ENCODE measurements around the gene CTTN.
A peak's percentile ranks its signal among the peaks of the same experiment; 100 is the strongest.
"Not testable (repeated sequence)": the region's sequence is repeated elsewhere in the genome, so short reads cannot be mapped to it uniquely, and the experiment has no call there.

Gene CTTN

DNA sequence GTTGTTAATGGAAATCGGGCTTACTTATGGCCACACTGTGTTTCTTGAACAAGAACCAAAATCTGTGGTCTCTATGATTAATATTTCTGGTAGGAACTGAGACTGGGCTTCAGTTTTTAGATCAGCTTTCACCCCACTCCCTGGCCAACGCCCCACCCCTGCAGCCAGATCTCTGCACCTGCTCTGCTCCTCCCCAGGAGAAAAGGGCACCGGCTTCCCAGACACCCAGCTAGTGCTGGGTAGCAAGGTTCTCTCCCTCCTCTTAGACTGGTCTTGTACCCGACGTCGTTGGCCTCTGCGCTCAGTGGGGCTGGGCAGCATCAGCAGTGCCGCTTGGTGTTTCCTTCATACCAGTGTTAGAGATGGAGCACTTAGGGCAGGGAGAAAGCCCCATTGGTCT is 17.0 kb upstream of the CTTN start:
- DNase-seq (ENCODE audit: low read depth) = no peak

- peak; percentile 89 for DNase-seq (ENCODE audit: low read depth)
These were observed 16.2 kb upstream of the CTTN start for GRCh38 chr11:70381872-70382861.

DNA sequence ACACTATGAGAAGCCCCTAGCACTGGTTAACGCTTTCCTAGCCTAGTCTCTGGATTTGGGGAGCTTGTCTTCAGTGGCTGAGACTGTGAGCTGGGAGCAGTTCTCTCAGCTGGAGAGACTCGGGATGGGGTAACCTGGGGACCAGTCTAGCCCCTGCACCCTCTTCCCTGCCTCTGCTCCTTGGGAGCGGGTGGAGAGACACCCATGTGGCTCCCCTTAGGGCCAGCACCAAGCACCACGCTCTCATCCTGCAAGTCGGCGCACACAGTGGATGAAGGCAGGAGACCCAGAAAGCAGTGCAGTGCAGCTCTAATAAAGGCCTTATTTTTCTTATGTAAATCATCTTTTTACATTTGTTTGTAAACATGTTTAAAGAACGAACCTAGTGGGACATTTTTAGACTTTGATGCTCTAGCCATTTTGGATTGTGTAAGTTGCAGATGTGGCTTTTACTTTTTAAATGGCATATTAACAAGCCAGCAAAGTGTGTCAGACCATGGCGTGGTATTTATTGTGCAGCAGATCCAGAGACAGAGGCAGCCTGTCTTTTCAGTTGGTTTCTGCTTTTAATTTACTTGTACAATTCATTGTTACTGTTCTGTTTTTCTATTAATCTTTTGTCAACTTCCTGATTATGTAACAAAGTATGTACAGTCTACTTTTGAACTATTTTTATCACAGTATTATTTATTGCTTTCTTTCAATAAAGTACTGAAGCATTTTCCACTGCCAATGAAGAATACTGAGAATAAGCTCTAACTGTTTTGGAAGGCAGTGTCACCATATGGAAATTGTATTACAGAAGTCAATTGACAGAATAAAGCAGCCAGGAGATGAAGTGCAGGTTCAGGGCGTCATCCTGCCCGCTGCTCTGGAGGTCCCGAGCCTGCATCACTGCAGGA is 14.4 kb upstream of the CTTN start:
- no peak for DNase-seq (ENCODE audit: low read depth)

DNA sequence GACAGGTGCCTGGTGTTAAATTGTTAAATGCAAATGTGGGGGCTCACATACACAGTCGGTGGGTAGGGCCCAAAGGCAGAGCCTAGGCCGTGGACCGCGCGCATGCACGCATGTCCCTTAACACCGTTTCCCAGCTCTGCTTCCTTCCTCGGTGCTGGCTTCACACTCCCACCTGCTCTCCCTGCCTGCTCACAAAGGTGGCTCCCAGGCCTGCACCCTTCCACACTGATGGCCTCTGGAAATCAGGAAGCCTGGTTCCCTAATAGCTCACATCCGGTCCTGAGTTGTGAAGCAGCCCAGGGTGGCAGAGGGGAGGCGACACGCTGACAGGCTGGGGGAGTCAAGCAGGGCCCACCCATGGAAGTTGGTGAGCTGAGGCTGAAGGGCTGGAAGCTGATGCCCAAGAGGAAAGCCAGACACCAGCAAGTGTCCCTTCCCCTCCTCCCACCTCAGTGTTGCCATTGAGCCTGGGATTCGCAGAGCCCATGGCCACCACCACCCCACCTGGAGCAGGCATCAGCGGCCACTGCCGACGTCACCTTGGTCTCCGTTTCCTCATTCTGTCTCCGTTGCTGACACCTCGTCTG is 13.7 kb upstream of the CTTN start:
- DNase-seq (ENCODE audit: low read depth) = no peak

DNA sequence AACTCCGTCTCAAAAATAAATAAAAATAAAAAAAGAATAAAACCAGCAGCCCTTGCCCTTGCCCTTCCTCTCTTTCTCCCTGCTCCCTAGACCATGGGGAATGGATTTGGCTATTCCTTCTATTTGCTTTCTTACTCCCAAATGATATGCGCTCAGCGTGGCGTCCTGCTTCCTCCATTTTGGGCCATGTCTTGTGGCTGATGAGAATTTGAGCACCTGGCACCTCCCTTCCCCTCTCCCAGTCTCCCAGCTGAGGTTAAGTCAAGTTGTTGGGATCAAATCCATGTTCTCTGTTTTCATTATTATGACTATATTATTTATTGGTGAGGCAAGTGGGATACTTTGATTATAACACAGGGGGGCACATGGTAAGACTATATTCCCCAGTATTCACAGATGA is 10.8 kb upstream of the CTTN start:
- DNase-seq (ENCODE audit: low read depth) = no peak

DNA sequence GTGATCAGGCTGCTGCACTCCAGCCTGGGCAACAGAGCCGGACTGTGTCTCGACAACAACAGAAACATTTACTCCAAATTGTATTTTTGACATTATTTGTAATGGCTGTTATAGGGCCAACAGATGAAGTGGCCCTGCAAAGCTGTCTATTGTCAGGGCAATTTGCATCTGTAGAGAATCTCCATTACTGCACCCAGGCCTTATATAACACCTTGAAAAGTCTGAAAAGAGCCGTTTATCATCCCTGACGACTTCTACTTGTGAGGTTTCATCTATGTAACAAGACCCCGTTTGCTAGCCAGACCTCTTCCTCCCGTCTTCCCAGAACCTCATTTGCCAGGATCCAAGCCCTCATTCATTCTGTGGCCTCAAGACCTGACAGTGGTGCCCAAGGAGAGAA is 9.1 kb upstream of the CTTN start:
- no peak for DNase-seq (ENCODE audit: low read depth)

DNA sequence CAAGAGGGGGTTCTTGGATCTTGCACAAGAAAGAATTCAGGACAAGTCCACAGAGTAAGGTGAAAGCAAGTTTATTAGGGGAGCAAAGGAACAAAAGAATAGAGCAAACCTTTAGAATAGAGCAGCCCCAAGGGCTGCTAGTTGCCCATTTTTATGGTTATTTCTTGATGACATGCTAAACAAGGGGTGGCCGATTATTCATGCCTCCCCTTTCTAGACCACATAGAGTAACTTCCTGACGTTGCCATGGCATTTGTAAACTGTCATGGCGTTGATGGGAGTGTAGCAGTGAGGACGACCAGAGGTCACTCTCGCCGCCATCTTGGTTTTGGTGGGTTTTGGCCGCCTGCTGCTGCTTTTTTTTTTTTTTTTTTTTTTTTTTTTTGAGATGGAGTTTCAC is 7.4 kb upstream of the CTTN start:
- not testable (repeated sequence) for DNase-seq (ENCODE audit: low read depth)

GRCh38 chr11:70394211-70394950 is 3.9 kb upstream of the CTTN start:
- no peak for DNase-seq (ENCODE audit: low read depth)

DNA sequence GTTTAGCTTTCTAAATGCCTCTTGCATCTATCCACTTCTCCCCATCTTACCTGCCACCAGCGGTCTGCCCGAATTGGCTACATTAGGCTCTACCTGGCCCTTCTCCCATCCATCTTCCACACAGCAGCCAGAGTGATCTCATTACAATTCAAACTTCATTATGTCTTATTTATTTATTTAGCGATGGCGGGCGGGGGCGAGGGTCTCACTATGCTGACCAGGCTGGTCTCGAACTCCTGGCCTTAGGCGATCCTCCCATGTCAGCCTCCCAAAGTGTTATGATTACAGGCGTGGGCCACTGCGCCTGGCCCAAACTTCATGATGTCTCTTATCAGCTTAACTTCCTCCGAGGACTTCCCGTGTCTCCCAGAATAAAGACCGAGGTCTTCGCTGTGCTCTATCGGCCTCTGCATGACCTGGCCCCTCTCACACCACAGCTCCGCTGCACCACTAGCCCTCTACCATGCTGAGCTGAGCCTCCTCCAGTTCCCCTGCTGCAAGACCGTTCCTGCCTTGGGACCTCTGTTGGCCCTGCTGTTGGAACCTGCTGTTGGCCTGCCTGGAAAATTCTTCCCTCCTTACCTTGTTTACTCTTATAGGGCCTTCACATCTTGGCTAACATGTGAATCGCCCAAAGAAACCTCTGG is 870 bp upstream of the CTTN start:
- peak; percentile 34 for DNase-seq (ENCODE audit: low read depth)

- DNase-seq (ENCODE audit: low read depth) = no peak
These were observed 728 bp downstream of the CTTN start for GRCh38 chr11:70398834-70399680.

GRCh38 chr11:70399681-70400112 is 1.4 kb downstream of the CTTN start:
- DNase-seq (ENCODE audit: low read depth) = peak; percentile 98

DNA sequence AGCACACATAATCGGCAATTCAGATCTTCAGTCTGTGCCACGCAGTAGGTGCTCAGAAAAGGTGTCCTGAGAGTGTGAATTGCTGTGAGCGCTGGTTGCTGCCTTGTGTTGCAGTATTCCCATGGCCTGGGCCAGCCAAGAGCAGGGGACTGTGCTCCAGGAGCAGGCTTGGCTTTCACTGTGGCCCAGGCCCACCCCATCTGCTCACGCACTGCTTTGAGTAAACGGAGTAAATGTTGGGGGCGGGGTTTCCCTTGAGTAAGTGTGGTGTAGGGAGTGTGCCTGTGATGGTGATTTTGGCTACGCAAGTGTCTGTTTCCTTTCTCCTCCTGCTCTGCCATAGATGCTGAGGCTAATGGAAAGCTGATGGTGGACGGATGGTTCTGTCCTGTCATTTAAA is 2.3 kb downstream of the CTTN start:
- DNase-seq (ENCODE audit: low read depth) = no peak

DNA sequence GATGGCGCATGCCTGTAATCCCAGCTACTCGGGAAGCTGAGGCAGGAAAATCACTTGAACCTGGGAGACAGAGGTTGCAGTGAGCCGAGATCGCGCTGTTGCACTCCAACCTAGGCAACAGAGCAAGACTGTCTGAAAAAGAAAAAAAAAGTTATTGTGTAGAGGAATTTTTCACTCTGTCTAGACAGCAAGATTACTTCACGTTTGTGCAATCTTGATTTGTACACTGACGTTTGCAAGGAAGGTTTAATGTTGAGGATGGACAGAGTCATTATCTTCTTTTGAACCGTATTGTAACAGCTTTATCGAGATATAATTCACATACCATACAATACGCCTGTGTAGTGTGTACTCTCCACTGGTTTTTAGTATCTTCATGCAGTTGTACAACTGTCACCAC is 3.7 kb downstream of the CTTN start:
- peak; percentile 44 for DNase-seq (ENCODE audit: low read depth)

- DNase-seq (ENCODE audit: low read depth) = no peak
These were observed 4.4 kb downstream of the CTTN start for GRCh38 chr11:70402685-70403084.

GRCh38 chr11:70404244-70404643 is 5.9 kb downstream of the CTTN start:
- DNase-seq (ENCODE audit: low read depth) = no peak

DNA sequence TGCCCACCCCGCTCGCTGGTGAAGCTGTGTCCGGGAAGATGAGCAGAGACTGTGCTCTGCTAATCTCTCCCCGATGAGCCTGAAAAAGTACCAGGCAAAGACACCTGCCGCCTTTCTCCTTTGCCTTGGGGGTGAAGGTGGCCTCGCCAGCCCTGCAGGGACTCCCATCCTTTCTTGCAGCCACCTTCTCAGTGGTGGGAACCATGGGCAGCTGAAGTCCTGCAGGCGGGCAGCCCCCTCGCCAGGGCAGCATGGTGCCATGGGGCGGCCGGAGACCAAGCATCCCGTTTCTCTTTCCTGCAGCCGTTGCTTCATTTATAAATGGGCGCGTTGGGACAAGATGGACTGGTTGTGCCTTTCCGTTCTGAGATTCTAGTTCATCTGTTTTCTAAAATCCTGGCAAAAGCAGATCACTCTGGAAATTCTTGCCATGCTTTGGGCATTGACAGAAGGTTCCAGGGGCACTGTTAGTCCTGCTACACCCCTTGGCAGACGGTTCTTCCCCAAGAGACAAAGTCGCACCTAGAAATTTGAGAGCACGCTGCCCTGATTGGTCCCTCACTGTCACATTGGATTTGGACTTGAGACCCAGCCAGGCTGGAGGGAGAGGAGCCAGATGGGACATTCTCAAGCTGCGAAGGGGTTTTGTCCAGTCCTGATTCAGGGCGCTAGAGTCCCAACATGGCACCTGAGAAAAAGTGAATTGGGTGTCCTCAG is 7.5 kb downstream of the CTTN start:
- DNase-seq (ENCODE audit: low read depth) = no peak

DNA sequence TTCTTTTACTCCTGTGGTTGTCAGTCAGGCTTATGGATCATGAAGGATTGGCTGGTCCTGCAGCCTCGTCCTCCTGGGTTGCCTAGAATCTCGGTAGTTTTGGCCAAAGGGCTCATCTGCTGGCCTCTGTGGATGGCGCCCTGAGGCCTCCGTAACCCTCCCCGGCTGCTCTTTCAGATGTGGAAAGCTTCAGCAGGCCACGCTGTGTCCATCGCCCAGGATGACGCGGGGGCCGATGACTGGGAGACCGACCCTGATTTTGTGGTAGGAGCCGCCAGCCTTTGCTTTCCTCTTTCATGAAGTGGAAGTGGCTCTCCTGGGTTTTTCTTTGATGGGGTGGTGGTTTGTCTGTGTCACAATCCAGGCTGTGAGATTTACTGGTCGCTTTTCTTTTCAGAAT is 8.8 kb downstream of the CTTN start:
- no peak for DNase-seq (ENCODE audit: low read depth)

DNA sequence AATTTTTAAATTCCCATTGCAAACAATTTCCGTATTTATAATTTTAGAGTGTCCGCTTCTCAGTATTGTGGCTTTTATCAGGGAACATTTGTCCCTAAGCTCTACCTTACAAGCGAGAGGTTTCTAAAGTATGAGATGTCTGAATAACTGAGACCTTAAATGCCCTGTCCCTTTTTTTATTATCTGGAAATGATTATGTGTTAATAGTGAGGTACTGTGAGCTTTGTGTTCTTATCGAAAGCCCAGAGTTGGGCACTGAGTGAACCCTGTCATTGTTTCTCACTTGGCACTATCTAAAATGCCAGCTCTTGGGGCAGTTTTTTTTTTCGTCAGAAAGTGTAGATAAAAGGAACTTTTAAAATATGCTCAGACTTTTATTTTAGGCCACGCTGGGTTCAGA is 9.5 kb downstream of the CTTN start:
- DNase-seq (ENCODE audit: low read depth) = no peak

DNA sequence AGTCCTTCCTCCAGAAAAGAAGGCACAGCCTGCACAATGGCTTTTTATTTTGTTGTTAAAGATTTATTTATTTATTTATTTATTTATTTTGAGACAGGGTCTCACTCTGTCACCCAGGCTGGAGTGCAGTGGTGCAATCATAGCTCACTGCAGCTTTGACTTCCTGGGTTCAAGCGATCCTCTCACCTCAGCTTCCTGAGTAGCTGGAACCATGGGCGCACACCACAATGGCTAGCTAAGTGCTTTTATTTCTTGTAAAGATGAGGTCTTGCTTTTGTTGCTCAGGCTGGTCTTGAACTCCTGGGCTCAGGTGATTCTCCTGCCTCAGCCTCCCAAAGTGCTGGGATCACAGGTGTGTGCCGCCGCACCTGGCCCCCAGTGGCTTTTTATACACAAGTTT is 10.0 kb downstream of the CTTN start:
- DNase-seq (ENCODE audit: low read depth) = not testable (repeated sequence)

DNA sequence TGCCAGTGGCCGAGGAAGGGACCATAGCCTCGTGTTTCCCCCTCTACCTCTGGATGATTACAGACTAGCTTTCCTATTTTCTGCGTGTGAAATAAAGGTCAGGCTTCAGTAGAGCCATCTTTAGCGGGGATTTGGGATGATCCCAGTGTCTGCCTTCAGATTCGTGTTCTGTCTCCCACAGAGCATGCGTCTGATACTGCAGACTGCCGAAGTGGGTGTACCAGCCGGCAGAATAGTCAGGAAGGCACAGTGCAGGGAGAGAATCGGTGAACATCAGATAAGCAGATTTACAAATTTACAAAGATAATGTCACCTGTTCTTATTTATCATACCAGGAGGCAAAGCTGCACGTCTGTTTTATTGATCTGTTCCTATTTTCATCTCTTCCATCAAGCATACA is 11.1 kb downstream of the CTTN start:
- DNase-seq (ENCODE audit: low read depth) = no peak
